ENCODE measurements around the gene SRCAP. TPM values are rescaled to one million over a fixed set of nuclear protein-coding genes. Genes with fewer than 3 reads are reported as not detected.
A peak's percentile ranks its signal among the peaks of the same experiment; 100 is the strongest.

Gene SRCAP
- total RNA-seq, 1 donor from 2014 or later, result 79.7 TPM

GRCh38 chr16:30783280-30784109 lies 84.5 kb downstream of the SRCAP start:
- H3K27me3 Mint-ChIP-seq (ENCODE audit: low read depth), result no peaks in the 10 kb centered on the region
- DNase-seq (ENCODE audit: low spot score in 2 of 2, unreplicated experiment in 2 of 2), result no peak
- peaks cover 11% of the 10 kb centered on the region for H3K36me3 Mint-ChIP-seq
- no peak for TF ChIP-seq CTCF (IDR thresholded peaks at IDR 0.05; ENCODE audit: unreplicated experiment)
- peaks cover 27% of the 10 kb centered on the region for H3K4me1 Mint-ChIP-seq
- H3K4me3 Mint-ChIP-seq, result no peak overlapping the region
- H3K27ac Mint-ChIP-seq, result no peak overlapping the region
- H3K9me3 Mint-ChIP-seq, result no peaks in the 10 kb centered on the region

- no peak overlapping the region for H3K4me3 Mint-ChIP-seq
- no peaks in the 10 kb centered on the region for H3K9me3 Mint-ChIP-seq
- no peak for TF ChIP-seq CTCF (IDR thresholded peaks at IDR 0.05; ENCODE audit: unreplicated experiment)
- H3K4me1 Mint-ChIP-seq, result peaks cover 27% of the 10 kb centered on the region
- peaks cover 11% of the 10 kb centered on the region for H3K36me3 Mint-ChIP-seq
- no peaks in the 10 kb centered on the region for H3K27me3 Mint-ChIP-seq (ENCODE audit: low read depth)
- DNase-seq (ENCODE audit: low spot score in 2 of 2, unreplicated experiment in 2 of 2), result no peak
- peak overlapping the region; percentile 74 for H3K27ac Mint-ChIP-seq
Measured at GRCh38 chr16:30784215-30784614, 85.2 kb downstream of the SRCAP start.

GRCh38 chr16:30785126-30786106 lies 86.4 kb downstream of the SRCAP start:
- peaks cover 27% of the 10 kb centered on the region for H3K4me1 Mint-ChIP-seq
- H3K9me3 Mint-ChIP-seq, result no peaks in the 10 kb centered on the region
- no peaks in the 10 kb centered on the region for H3K27me3 Mint-ChIP-seq (ENCODE audit: low read depth)
- H3K36me3 Mint-ChIP-seq, result peaks cover 11% of the 10 kb centered on the region
- DNase-seq (ENCODE audit: low spot score in 2 of 2, unreplicated experiment in 2 of 2), result no peak
- TF ChIP-seq CTCF (IDR thresholded peaks at IDR 0.05; ENCODE audit: unreplicated experiment), result no peak
- H3K27ac Mint-ChIP-seq, result peak overlapping the region; percentile 89
- peak overlapping the region; percentile 81 for H3K4me3 Mint-ChIP-seq

- Mint-ChIP-seq H3K27ac (peak overlapping the region; percentile 89), H3K27me3 (ENCODE audit: low read depth) (no peaks in the 10 kb centered on the region), H3K4me3 (peak overlapping the region; percentile 81), H3K4me1 (peaks cover 27% of the 10 kb centered on the region), H3K36me3 (peaks cover 11% of the 10 kb centered on the region), H3K9me3 (no peaks in the 10 kb centered on the region)
- TF ChIP-seq CTCF (IDR thresholded peaks at IDR 0.05; ENCODE audit: unreplicated experiment), result no peak
- DNase-seq (ENCODE audit: low spot score in 2 of 2, unreplicated experiment in 2 of 2), result peak in 1 of 2 experiments; percentile 62
Measured at GRCh38 chr16:30786115-30786935, 87.4 kb downstream of the SRCAP start.
